ENCODE results near the gene C14orf180.

- TF ChIP-seq POLR2AphosphoS5 (IDR thresholded peaks at IDR 0.05) (no peak), CTCF (IDR thresholded peaks at IDR 0.05) (no peak), EP300 (IDR thresholded peaks at IDR 0.05) (no peak)
These were observed 56.6 kb downstream of the C14orf180 start for GRCh38 chr14:104636131-104636530.
